GM06990 (cell line): ENCODE measurements around the gene SEC22A.

ENCODE experiments used
- DNase-seq: peaks from one replicate; pipeline ENCODE4 v3.0.0-alpha.2; 2011; ENCODE audit not compliant: insufficient read length; ENCODE audit errors: extremely low read depth
- H3K27me3 ChIP-seq: replicated peaks from 2 replicates; pipeline ENCODE4 v1.6.0; 2011; ENCODE audit warnings: low read length; ENCODE audit not compliant: control insufficient read depth, insufficient read depth
- H3K36me3 ChIP-seq: 2 replicates; pipeline ENCODE4 v1.5.1; 2011; ENCODE audit warnings: low read length; ENCODE audit not compliant: control insufficient read depth, insufficient read depth
- H3K4me3 ChIP-seq: replicated peaks from 2 replicates; pipeline ENCODE4 v1.5.1; 2011; ENCODE audit warnings: low read depth, mild to moderate bottlenecking, control low read depth, low read length
- TF ChIP-seq, protein P1 (sequence below): IDR thresholded peaks from 2 replicates; pipeline ENCODE4 v1.5.1; 2011; ENCODE audit warnings: low read length, control low read depth, mild to moderate bottlenecking, inconsistent platforms; ENCODE audit not compliant: insufficient read depth, poor library complexity, severe bottlenecking

The SEC22A gene

DNA sequence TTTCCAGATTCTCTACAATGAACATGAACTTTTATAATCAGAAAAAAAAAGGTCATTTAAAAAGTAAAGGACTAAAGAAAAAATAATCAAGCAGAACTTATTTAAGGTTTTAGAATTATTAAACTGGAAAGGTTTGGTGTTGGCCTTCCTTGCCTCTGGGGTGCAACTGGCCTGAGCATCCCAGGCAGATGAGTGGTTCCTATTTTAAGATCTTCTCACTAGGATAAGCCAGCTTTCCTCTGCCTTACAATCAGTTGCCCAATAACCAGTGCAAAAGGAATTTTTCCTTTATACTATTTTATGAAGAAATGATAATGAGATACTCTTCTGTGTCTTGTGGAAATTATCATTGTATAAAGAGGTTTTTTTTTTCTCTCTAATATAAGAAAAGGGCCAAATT is 56.6 kb downstream of the SEC22A start:
- no peaks in the 10 kb centered on the region for H3K36me3 ChIP-seq
- no peak overlapping the region for H3K4me3 ChIP-seq
- H3K27me3 ChIP-seq, result no peaks in the 10 kb centered on the region
- no peak for DNase-seq
- TF ChIP-seq, protein P1, sequence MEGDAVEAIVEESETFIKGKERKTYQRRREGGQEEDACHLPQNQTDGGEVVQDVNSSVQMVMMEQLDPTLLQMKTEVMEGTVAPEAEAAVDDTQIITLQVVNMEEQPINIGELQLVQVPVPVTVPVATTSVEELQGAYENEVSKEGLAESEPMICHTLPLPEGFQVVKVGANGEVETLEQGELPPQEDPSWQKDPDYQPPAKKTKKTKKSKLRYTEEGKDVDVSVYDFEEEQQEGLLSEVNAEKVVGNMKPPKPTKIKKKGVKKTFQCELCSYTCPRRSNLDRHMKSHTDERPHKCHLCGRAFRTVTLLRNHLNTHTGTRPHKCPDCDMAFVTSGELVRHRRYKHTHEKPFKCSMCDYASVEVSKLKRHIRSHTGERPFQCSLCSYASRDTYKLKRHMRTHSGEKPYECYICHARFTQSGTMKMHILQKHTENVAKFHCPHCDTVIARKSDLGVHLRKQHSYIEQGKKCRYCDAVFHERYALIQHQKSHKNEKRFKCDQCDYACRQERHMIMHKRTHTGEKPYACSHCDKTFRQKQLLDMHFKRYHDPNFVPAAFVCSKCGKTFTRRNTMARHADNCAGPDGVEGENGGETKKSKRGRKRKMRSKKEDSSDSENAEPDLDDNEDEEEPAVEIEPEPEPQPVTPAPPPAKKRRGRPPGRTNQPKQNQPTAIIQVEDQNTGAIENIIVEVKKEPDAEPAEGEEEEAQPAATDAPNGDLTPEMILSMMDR, result no peak

DNA sequence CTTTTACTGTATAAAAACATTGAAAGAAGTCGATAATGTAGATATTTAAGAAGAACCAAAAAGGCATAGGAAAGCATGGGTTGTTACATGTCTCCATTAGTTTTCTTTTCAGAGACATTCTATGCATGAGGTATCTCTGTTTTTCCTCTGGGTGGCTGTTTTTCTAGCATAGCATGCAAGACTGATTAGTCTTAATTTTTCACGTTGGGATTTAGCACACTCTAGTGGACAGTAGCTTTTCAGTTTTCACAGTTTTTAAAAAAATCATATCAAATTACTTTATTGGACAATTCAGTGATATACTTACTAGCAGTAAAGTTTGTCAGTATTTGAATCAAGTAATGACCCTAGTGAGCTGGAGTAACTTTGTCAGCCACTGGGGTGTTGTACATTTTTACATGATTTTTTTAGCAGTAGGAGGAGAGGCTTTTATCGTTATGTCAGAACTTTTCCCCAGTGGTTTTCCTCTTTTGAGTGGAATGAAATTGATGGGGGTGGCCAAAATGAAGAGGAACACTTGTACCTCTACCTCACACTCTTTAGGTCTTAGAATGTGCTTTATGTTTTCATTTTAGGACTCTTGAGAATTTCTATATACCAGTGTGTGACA is 57.2 kb downstream of the SEC22A start:
- Histone ChIP-seq H3K4me3 (no peak overlapping the region), H3K36me3 (no peaks in the 10 kb centered on the region), H3K27me3 (no peaks in the 10 kb centered on the region)
- DNase-seq, result no peak
- TF ChIP-seq, protein P1, result peak; percentile 44

DNA sequence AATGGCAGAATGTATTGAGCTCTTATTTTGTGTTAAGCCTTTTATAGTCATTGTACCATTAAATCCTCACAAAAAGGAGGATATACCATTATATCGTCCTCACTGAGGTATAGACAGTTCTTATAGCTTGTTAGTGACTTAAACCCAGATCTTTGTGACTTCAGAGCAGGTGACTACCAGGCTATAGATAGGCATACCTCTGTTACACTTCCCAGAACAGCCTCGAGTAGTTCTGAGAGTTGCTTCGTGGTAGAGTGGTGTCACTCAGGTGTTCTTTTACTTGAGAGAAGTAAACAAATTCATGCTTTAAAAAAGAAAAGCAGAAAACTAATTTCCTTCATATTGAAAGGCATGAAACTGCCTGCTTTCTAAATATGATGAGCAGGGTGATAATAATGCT is 59.9 kb downstream of the SEC22A start:
- TF ChIP-seq, protein P1, result no peak
- Histone ChIP-seq H3K4me3 (no peak overlapping the region), H3K27me3 (no peaks in the 10 kb centered on the region), H3K36me3 (no peaks in the 10 kb centered on the region)
- no peak for DNase-seq

DNA sequence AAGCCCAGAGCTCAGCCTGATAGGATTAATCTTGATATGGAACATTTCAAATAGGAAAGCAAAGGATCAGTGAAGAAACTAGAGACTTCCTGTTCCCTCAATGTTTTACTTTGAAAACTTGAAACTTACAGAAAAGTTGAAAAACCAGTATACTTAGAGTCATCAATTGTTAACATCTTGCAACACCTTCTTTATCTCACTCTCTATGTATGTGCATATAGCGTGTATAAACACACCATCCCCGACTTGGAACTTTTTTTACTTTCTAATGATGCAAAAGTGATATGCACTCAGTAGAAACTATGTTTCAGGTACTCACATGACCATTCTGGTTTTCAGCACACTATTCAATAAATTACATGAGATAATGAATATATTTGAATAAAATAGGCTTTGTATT is 60.5 kb downstream of the SEC22A start:
- Histone ChIP-seq H3K4me3 (no peak overlapping the region), H3K36me3 (no peaks in the 10 kb centered on the region), H3K27me3 (no peaks in the 10 kb centered on the region)
- no peak for DNase-seq
- TF ChIP-seq, protein P1, result no peak

DNA sequence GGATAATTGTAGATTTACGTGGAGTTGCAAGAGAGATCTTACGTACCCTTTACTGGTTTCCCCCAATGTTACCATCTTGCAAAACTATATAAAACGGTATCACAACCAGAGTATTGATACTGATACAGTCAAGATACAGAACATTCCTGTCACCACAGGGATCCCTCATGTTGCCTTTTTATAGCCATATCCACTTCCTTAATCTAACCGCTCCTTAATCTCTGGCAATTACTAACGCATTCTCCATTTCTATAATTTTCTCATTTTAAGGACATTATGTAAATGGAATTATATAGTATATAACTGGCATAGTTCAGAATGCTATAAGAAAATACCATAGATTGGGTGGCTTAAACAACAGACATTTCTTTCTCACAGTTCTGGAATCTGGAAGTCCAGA is 61.1 kb downstream of the SEC22A start:
- TF ChIP-seq, protein P1, result no peak
- DNase-seq, result no peak
- Histone ChIP-seq H3K27me3 (no peaks in the 10 kb centered on the region), H3K4me3 (no peak overlapping the region), H3K36me3 (no peaks in the 10 kb centered on the region)

DNA sequence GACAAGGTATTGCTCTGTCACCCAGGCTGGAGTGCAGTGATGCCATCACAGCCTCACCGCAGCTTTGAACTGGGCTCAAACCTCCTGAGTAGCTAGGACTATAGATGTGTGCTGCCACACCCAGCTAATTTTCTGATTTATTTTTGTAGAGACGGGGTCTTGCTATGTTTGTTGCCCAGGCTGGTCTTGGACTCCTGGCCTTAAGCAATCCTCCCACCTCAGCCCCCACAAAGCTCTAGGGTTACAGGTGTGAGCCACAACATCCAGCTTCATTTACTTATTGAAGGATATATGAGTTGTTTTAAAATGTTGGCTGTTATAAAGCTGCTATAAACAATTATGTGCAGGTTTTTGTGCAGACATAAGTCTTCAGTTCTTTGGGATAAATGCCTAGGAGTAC is 62.2 kb downstream of the SEC22A start:
- H3K27me3 ChIP-seq, result no peaks in the 10 kb centered on the region

More for the DNA sequence above, 62.2 kb downstream of the SEC22A start:
- TF ChIP-seq, protein P1, result no peak
- DNase-seq, result no peak
- H3K36me3 ChIP-seq, result no peaks in the 10 kb centered on the region
- H3K4me3 ChIP-seq, result no peak overlapping the region
